Progenitor cell of endocrine pancreas (in vitro differentiated cells): Measurements from ENCODE around the gene FAM135A. TPM values are rescaled to one million over a fixed set of nuclear protein-coding genes. Genes with fewer than 3 reads are reported as not detected.
"Not testable (repeated sequence)": the region's sequence is repeated elsewhere in the genome, so short reads cannot be mapped to it uniquely, and the experiment has no call there.

Experiments used
- DNase-seq: peaks from one replicate; pipeline ENCODE4 v3.0.0; 2021; ENCODE audit warnings: low spot score; ENCODE audit not compliant: unreplicated experiment
- H3K27ac Mint-ChIP-seq: 2 replicates; pipeline ENCODE4 v1.8.0; 2021; ENCODE audit warnings: mild to moderate bottlenecking, moderate library complexity, mixed read lengths
- H3K27me3 Mint-ChIP-seq: 2 replicates; pipeline ENCODE4 v1.8.0; 2021; ENCODE audit warnings: mixed read lengths
- H3K36me3 Mint-ChIP-seq: 2 replicates; pipeline ENCODE4 v1.8.0; 2022; ENCODE audit warnings: mixed read lengths; ENCODE audit not compliant: insufficient read depth
- H3K4me1 Mint-ChIP-seq: 2 replicates; pipeline ENCODE4 v1.8.0; 2021; ENCODE audit warnings: low read depth, mixed read lengths
- H3K4me3 Mint-ChIP-seq: 2 replicates; pipeline ENCODE4 v1.8.0; 2021; ENCODE audit warnings: low read depth, mild to moderate bottlenecking, moderate library complexity, mixed read lengths
- H3K9me3 Mint-ChIP-seq: 2 replicates; pipeline ENCODE4 v1.8.0; 2021; ENCODE audit warnings: low read depth, mixed read lengths
- total RNA-seq: library from RNA; stranded (reverse); gene quantifications from 2 replicates; pipeline ENCODE4 v1.2.1, GENCODE V29; 2021
- TF ChIP-seq, protein P1 (sequence below): fragments of 200-600 bp; sonication (generic); IDR thresholded peaks from one replicate; pipeline ENCODE4 v1.5.0; 2021; ENCODE audit warnings: antibody characterized with exemption, mild to moderate bottlenecking; ENCODE audit not compliant: unreplicated experiment

Gene FAM135A
- total RNA-seq, 1 donor from 2014 or later: 31.9 TPM

DNA sequence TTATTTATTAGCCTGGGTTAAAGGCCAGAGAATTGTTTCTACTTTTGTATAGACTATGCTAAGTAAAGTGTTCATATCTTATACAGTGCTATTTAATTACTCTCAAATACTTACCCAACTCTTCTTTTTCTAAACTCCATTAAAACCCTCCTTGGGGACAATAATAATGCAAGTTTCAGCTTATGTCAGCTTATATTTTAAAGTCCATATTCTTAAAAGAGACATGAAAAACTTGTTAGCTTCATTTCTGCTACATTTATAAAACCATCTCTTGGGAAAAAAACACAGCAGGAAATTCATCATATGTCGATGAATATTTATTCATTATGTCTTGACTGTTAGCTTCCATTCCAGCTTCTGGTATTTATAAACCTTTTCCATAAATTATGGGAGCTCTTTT lies 81.5 kb downstream of the FAM135A start:
- H3K27ac Mint-ChIP-seq: no peak overlapping the region
- H3K4me1 Mint-ChIP-seq: no peaks in the 10 kb centered on the region
- TF ChIP-seq, protein P1, sequence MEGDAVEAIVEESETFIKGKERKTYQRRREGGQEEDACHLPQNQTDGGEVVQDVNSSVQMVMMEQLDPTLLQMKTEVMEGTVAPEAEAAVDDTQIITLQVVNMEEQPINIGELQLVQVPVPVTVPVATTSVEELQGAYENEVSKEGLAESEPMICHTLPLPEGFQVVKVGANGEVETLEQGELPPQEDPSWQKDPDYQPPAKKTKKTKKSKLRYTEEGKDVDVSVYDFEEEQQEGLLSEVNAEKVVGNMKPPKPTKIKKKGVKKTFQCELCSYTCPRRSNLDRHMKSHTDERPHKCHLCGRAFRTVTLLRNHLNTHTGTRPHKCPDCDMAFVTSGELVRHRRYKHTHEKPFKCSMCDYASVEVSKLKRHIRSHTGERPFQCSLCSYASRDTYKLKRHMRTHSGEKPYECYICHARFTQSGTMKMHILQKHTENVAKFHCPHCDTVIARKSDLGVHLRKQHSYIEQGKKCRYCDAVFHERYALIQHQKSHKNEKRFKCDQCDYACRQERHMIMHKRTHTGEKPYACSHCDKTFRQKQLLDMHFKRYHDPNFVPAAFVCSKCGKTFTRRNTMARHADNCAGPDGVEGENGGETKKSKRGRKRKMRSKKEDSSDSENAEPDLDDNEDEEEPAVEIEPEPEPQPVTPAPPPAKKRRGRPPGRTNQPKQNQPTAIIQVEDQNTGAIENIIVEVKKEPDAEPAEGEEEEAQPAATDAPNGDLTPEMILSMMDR: no peak
- no peaks in the 10 kb centered on the region for H3K27me3 Mint-ChIP-seq
- H3K9me3 Mint-ChIP-seq: peaks cover 16% of the 10 kb centered on the region
- DNase-seq: no peak
- no peak overlapping the region for H3K4me3 Mint-ChIP-seq
- peaks cover 26% of the 10 kb centered on the region for H3K36me3 Mint-ChIP-seq

DNA sequence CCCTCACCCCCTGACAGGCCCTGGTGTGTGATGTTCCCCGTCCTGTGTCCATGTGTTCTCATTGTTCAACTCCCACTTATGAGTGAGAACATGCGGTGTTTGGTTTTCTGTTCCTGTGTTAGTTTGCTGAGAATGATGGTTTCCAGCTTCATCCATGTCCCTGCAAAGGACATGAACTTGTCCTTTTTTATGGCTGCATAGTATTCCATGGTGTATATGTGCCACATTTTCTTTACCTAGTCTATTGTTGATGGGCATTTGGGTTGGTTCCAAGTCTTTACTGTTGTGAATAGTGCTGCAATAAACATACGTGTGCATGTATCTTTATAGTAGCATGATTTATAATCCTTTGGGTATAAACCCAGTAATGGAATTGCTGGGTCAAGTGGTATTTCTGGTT lies 82.5 kb downstream of the FAM135A start:
- peaks cover 20% of the 10 kb centered on the region for H3K9me3 Mint-ChIP-seq
- peaks cover 32% of the 10 kb centered on the region for H3K36me3 Mint-ChIP-seq
- H3K4me3 Mint-ChIP-seq, H3K4me1 Mint-ChIP-seq, H3K27ac Mint-ChIP-seq, H3K27me3 Mint-ChIP-seq, DNase-seq: not testable (repeated sequence)

DNA sequence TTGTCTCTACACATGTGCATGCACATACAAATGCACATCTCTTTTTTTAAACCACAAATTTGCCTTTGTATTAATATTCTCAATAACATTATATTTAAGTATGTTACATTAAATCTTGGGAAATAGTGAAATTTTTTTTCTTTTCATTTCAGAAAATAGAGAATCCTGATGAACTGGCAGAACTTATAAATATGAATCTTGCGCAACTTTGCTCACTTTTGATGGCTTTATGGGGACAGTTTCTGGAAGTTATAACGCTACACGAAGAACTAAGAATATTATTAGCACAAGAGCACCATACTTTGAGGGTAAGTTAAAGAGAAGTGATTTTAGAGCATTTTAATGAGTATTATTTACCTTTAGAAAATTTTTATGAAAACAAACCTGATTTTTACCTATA lies 89.2 kb downstream of the FAM135A start:
- Mint-ChIP-seq H3K27ac (no peak overlapping the region), H3K36me3 (peaks cover 50% of the 10 kb centered on the region), H3K9me3 (peaks cover 35% of the 10 kb centered on the region), H3K4me3 (no peak overlapping the region), H3K4me1 (peaks cover 7% of the 10 kb centered on the region), H3K27me3 (no peaks in the 10 kb centered on the region)
- DNase-seq: no peak
- TF ChIP-seq, protein P1: no peak

DNA sequence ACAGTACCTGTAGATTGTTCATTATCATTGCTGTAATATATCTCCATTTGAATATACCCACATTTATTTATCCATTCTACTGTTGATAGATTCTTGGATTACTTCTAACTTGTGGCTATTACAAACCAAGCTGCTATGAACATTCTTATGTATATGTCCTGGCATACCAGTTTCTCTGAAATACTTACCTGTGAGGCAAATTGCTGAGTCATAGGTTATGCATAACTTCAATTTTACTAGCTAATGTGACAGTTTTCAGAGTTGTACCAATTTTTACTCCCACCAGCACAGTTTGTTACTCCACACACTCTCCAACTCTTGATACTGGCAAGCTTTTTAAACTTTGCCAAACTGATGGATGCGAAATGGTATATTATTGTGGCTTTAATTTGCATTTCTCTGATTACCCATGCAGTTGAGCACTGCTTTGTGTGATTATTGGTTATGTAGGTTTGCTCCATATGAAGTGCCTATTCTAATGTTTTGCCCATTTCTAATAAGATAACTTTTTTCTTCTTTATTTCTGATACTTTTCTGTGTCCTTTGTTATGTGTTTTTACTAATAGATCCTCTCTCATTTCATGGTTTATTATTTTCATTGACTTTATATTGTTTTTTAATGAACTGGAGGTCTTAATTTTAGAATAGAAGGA lies 90.6 kb downstream of the FAM135A start:
- Mint-ChIP-seq H3K27ac (no peak overlapping the region), H3K9me3 (peaks cover 30% of the 10 kb centered on the region), H3K4me1 (peaks cover 8% of the 10 kb centered on the region), H3K27me3 (no peaks in the 10 kb centered on the region), H3K4me3 (no peak overlapping the region), H3K36me3 (peaks cover 41% of the 10 kb centered on the region)
- no peak for DNase-seq
- TF ChIP-seq, protein P1: no peak

DNA sequence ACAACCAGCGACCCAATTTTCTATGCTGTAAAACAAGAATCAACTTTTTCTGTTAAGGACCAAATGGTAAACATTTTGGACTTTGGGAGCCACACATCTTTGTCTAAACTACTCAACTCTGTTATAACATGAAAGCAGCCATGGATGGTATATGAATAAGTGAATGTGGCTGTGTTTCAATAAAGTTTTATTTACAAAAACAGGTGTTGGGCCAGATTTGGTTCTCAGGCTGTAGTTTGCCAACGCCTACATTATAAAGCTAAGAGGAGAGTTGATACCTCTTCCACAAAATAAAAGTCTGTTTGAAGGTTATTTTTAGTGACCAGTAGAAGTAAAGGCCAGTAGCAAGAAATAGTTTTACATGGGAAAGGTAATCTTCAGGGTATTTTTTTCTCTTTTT lies 93.0 kb downstream of the FAM135A start:
- H3K36me3 Mint-ChIP-seq: peaks cover 33% of the 10 kb centered on the region
- peaks cover 25% of the 10 kb centered on the region for H3K9me3 Mint-ChIP-seq
- H3K4me3 Mint-ChIP-seq: no peak overlapping the region
- no peak overlapping the region for H3K27ac Mint-ChIP-seq
- TF ChIP-seq, protein P1: no peak
- no peaks in the 10 kb centered on the region for H3K27me3 Mint-ChIP-seq
- H3K4me1 Mint-ChIP-seq: peaks cover 8% of the 10 kb centered on the region
- DNase-seq: no peak

DNA sequence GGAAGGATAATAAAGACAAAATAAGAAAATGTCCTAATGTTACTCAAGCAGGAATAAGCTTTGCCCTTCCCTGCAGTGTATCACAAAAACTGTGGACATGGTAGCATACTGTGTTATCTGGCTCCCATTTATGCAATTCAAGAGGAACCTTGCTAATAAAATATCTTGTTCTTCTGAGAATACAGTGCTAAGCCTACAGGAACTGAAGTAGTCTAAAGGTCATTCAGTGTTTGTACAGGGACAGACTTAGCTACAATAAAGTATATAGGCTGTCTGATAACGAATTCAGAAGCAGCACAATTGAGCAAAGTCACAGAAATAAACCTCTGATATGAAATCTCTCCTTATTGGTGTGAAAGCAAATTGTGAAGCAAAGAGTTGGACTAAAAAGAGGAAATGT lies 93.9 kb downstream of the FAM135A start:
- peaks cover 8% of the 10 kb centered on the region for H3K4me1 Mint-ChIP-seq
- TF ChIP-seq, protein P1: no peak
- H3K9me3 Mint-ChIP-seq: peaks cover 25% of the 10 kb centered on the region
- H3K27ac Mint-ChIP-seq: no peak overlapping the region
- no peak for DNase-seq
- peaks cover 30% of the 10 kb centered on the region for H3K36me3 Mint-ChIP-seq
- no peak overlapping the region for H3K4me3 Mint-ChIP-seq
- H3K27me3 Mint-ChIP-seq: no peaks in the 10 kb centered on the region
